K562 (cell line): ENCODE data around the gene MTMR10. TPM values are rescaled to one million over a fixed set of nuclear protein-coding genes. Genes with fewer than 3 reads are reported as not detected.

Experiments
- ATAC-seq: fragments of 200-7000 bp; cut with Tn5 transposase; 3 replicates; pipeline ENCODE4 v1.9.1; 2020; ENCODE audit warnings: moderate library complexity
- BruUV-seq: library from RNA; stranded (reverse); fragments of 400-500 nt; replicated peaks from 2 replicates; lab custom pipeline; 2021; lab: Mats Ljungman, UMichigan
- CTCF ChIA-PET: fragments of 300-600 bp; formaldehyde crosslinking; extraction: SDS; loops from one replicate; lab custom pipeline; 2021; ENCODE audit warnings: low intra/inter-chr PET ratio; lab: Yijun Ruan, JAX
- POLR2A ChIA-PET: fragments of 300-600, 350-650 bp; sonication (Branson Sonifier 250); formaldehyde crosslinking; extraction: SDS; loops from one replicate; lab custom pipeline; 2021; ENCODE audit warnings: antibody characterized with exemption, inconsistent platforms; lab: Yijun Ruan, JAX
- DNase-seq, 4 experiments: peaks; one replicate each; pipeline versions ENCODE4 v3.0.0 to v3.0.0-alpha.2; 2011 to 2018; ENCODE audit warnings: low spot score in 3 of 4, mixed read lengths in 3 of 4; ENCODE audit errors: extremely low read depth in 1 of 4
- FAIRE-seq: peaks from 2 replicates; lab custom pipeline; 2011; peaks lifted over from hg19 to GRCh38; lab: Jason Lieb, UNC
- H2AFZ ChIP-seq: 2 replicates; pipeline ENCODE4 v1.6.0; 2011; ENCODE audit warnings: low read depth, low read length, control low read depth, inconsistent platforms
- H3K27ac ChIP-seq: fragments of 200-600 bp; 3 replicates; pipeline ENCODE4 v1.8.0; 2011; ENCODE audit warnings: low read depth, mild to moderate bottlenecking, control low read depth, inconsistent platforms, low read length, moderate library complexity, mixed read lengths; ENCODE audit errors: extremely low read depth
- H3K27me3 ChIP-seq, 2 experiments: fragments of 300-600 bp in 1 of 2; 2 replicates in 1 of 2; 3 replicates in 1 of 2; pipeline versions ENCODE4 v1.6.0 to v1.8.0; 2011; ENCODE audit warnings: inconsistent platforms in 2 of 2, low read length in 2 of 2, mild to moderate bottlenecking in 1 of 2, mixed read lengths in 1 of 2, moderate library complexity in 1 of 2; ENCODE audit not compliant: control insufficient read depth in 2 of 2, insufficient read depth in 2 of 2
- H3K36me3 ChIP-seq: fragments of 300-600 bp; 3 replicates; pipeline ENCODE4 v1.8.0; 2011; ENCODE audit warnings: mild to moderate bottlenecking, low read length, inconsistent platforms; ENCODE audit not compliant: control insufficient read depth, insufficient read depth
- H3K4me1 ChIP-seq, 2 experiments: fragments of 200-600 bp in 1 of 2; replicated peaks in 1 of 2; 2 replicates in 1 of 2; 3 replicates in 1 of 2; pipeline versions ENCODE4 v1.5.1 to v1.8.0; 2011; ENCODE audit warnings: inconsistent platforms in 2 of 2, low read length in 2 of 2, mild to moderate bottlenecking in 1 of 2, mixed read lengths in 1 of 2, moderate library complexity in 1 of 2; ENCODE audit not compliant: control insufficient read depth in 2 of 2, insufficient read depth in 2 of 2
- H3K4me2 ChIP-seq: 2 replicates; pipeline ENCODE4 v1.6.1; 2011; ENCODE audit warnings: low read length, control low read depth, inconsistent platforms, mixed read lengths; ENCODE audit not compliant: insufficient read depth
- H3K4me3 ChIP-seq: fragments of 200-600 bp; sonication (generic), shearing (Covaris generic); 2 replicates; pipeline ENCODE4 v1.5.1; 2016; ENCODE audit warnings: control low read depth, inconsistent platforms
- H3K79me2 ChIP-seq: fragments of 200-600 bp; 3 replicates; pipeline ENCODE4 v1.8.0; 2011; ENCODE audit warnings: low read length, inconsistent platforms; ENCODE audit not compliant: control insufficient read depth, insufficient read depth
- H3K9ac ChIP-seq, 2 experiments: 2 replicates each; pipeline versions ENCODE4 v1.6.0 to v1.6.1; 2011; ENCODE audit warnings: low read depth in 2 of 2, low read length in 2 of 2, control low read depth in 1 of 2, inconsistent platforms in 1 of 2, mild to moderate bottlenecking in 1 of 2, mixed read lengths in 1 of 2; ENCODE audit not compliant: insufficient read depth in 1 of 2
- H3K9me1 ChIP-seq: one replicate; pipeline ENCODE4 v1.6.0; 2011; ENCODE audit warnings: inconsistent platforms, mild to moderate bottlenecking, low read length, moderate library complexity; ENCODE audit not compliant: control insufficient read depth, insufficient read depth
- H3K9me3 ChIP-seq: replicated peaks from 2 replicates; pipeline ENCODE4 v1.5.1; 2011; ENCODE audit warnings: low read depth, low read length, inconsistent platforms; ENCODE audit not compliant: control insufficient read depth, insufficient read depth
- H4K20me1 ChIP-seq: replicated peaks from 2 replicates; pipeline ENCODE4 v1.6.1; 2011; ENCODE audit warnings: low read length, inconsistent platforms, mixed read lengths; ENCODE audit not compliant: control insufficient read depth, insufficient read depth
- ARID2 ChIP-seq: fragments of 450-650 bp; IDR thresholded peaks from 2 replicates; pipeline ENCODE4 v1.6.1; 2017; ENCODE audit warnings: antibody characterized with exemption, mild to moderate bottlenecking
- DDX20 ChIP-seq: fragments of 450-650 bp; IDR thresholded peaks from 2 replicates; pipeline ENCODE4 v1.6.1; 2016; ENCODE audit warnings: missing genetic modification characterization, low read depth, mild to moderate bottlenecking, missing compliant biosample characterization, moderate library complexity
- EP300 ChIP-seq: IDR thresholded peaks from 2 replicates; pipeline ENCODE4 v1.6.1; 2012; ENCODE audit warnings: low read length, improper control_type of control experiment
- TCF15 ChIP-seq: fragments of 250-450 bp; sonication (Bioruptor Pico); IDR thresholded peaks from 2 replicates; pipeline ENCODE4 v1.8.0; 2022; ENCODE audit warnings: moderate library complexity, mild to moderate bottlenecking, inconsistent platforms
- ZNF79 ChIP-seq: fragments of 250-450 bp; sonication (Bioruptor Pico); IDR thresholded peaks from 2 replicates; pipeline ENCODE4 v1.4.0; 2020; ENCODE audit warnings: low read depth, mild to moderate bottlenecking, moderate library complexity
- WGBS: fragments of 100-300 bp; shearing (Covaris generic); methylation state at CpG from one replicate; pipeline ENCODE4 v1.1.6; 2016; ENCODE audit warnings: low coverage, mixed read lengths; ENCODE audit not compliant: insufficient coverage; ENCODE audit errors: missing lambda C conversion rate; 5-methylcytosine and 5-hydroxymethylcytosine counted together
- in situ Hi-C: fragments of 300-500 bp; cut with MboI; formaldehyde crosslinking; loops from 4 replicates; pipeline ENCODE4 v1.15.0; 2018; ENCODE audit warnings: inconsistent platforms, mixed read lengths
- intact Hi-C: fragments of 100-400 bp; cut with micrococcal nuclease; formaldehyde crosslinking; loops from 2 replicates; pipeline ENCODE4 v1.14.2; 2022
- polyA plus RNA-seq, 8 experiments: library from polyadenylated mRNA; depleted of rRNA in 4 of 8; stranded (reverse) in 5 of 8; unstranded in 3 of 8; fragments of >200 nt; fragmentation: Nextera tagmentation in 2 of 8; fragmentation: Illumina TruSeq in 1 of 8; extraction: Ambion mirVana in 2 of 8; extraction: Trizol in 1 of 8; gene quantifications; 2 replicates each; pipeline versions ENCODE4 v1.2.1 to v1.2.3, GENCODE V29; 2011 to 2014; ENCODE audit warnings: inconsistent platforms in 1 of 8, missing spikeins in 1 of 8
- total RNA-seq, 7 experiments: library from RNA; depleted of rRNA in 6 of 7; stranded (reverse); fragments of >200 nt in 6 of 7; fragmentation: Illumina TruSeq in 2 of 7; extraction: Trizol in 2 of 7; gene quantifications; 2 replicates each; pipeline versions ENCODE4 v1.2.1 to v1.2.3, GENCODE V29; 2011 to 2021; ENCODE audit warnings: low replicate concordance in 1 of 7
- TF ChIP-seq, protein P1 (sequence below): fragments of 200-400 bp; formaldehyde crosslinking; IDR thresholded peaks from 2 replicates; pipeline ENCODE4 v1.6.1; 2017; ENCODE audit warnings: mild to moderate bottlenecking, low read depth, low read length, moderate library complexity
- TF ChIP-seq, protein P2 (sequence below), 3 experiments: IDR thresholded peaks in 2 of 3; conservative IDR thresholded peaks in 1 of 3; 2 replicates each; pipeline ENCODE4 v1.5.1; 2011 to 2012; ENCODE audit warnings: low read length in 3 of 3, mild to moderate bottlenecking in 3 of 3, control low read depth in 2 of 3, improper control_type of control experiment in 1 of 3, inconsistent platforms in 1 of 3, low read depth in 1 of 3, mixed read lengths in 1 of 3, moderate library complexity in 1 of 3; ENCODE audit not compliant: insufficient read depth in 2 of 3

MTMR10 gene
- total and polyA plus RNA-seq, 9 of the 15 experiments (the other 6 are each of a cell fraction or from before 2014, with no cell fraction given) = 1.6 to 6.8 (median 4.8) TPM

DNA sequence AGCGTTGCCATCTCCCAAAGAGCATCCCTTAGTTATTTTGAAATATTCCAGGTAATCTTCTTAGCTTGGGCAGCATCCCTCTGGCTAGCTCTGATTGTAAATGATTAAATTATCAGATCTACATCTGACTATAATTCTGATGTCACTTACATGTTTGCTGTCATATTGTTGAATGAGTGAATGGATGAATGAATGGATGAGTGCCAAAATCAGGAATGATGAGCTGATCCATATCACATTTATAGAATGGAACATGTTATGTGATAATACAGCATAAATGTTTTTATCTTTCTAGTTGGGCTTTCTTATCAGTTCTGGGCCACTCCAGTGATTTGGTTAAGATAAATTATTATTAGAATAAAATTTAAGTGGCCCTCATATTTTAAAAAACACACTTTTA lies 73.8 kb downstream of the MTMR10 start (continued):
- no peak for TF ChIP-seq DDX20
- TF ChIP-seq EP300 = no peak
- TF ChIP-seq ARID2 = no peak

DNA sequence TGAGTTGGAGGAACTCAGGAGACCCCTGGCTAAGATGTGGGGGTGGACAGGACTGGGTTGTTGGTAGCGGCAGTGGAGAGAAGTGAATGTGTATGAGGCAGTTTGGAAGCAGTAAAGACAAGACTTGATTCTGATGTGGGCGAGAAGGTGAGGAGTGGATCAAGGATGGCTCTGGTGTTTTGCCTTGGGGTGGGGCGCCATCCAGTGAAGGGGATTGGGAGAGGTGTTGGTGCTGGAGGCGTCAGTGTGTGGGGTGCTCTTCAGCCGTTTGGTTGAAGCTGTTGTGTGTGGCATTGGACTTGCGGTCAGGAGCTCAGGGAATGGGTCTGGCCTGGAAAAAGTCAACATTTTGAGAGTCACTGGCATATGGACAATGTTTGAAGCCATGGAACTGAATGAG lies 74.4 kb downstream of the MTMR10 start:
- CTCF ChIA-PET = no interaction called here
- Histone ChIP-seq H4K20me1 (no peaks in the 10 kb centered on the region), H3K9me1 (no peaks in the 10 kb centered on the region), H3K4me1 (no peaks in the 10 kb centered on the region), H3K4me3 (no peak overlapping the region), H3K9me3 (no peaks in the 10 kb centered on the region), H3K79me2 (no peaks in the 10 kb centered on the region), H3K27me3 (no peaks in the 10 kb centered on the region), H3K9ac (no peak overlapping the region), H3K36me3 (peaks cover 63% of the 10 kb centered on the region), H3K27ac (no peak overlapping the region), H3K4me2 (no peak overlapping the region), H2AFZ (no peak overlapping the region)
- DNase-seq = peak in 1 of 4 experiments; percentile 5
- FAIRE-seq = no peak
- POLR2A ChIA-PET = interaction anchor here (0.6 to 1.0 kb wide), 2 partner anchors 20 to 1900 kb away, joined by 3 to 4 read pairs; no protein-coding TSS in a partner anchor
- BruUV-seq = no TSS peak
- ATAC-seq = peak; percentile 35; the same call in 1 of the 3 replicates
- 62% methylated on average over 6 of the region's 6 CpGs for WGBS
- TF ChIP-seq ZNF79 (CRISPR knock-in tag) (no peak), TCF15 (CRISPR knock-in tag) (no peak)
- TF ChIP-seq, protein P1, sequence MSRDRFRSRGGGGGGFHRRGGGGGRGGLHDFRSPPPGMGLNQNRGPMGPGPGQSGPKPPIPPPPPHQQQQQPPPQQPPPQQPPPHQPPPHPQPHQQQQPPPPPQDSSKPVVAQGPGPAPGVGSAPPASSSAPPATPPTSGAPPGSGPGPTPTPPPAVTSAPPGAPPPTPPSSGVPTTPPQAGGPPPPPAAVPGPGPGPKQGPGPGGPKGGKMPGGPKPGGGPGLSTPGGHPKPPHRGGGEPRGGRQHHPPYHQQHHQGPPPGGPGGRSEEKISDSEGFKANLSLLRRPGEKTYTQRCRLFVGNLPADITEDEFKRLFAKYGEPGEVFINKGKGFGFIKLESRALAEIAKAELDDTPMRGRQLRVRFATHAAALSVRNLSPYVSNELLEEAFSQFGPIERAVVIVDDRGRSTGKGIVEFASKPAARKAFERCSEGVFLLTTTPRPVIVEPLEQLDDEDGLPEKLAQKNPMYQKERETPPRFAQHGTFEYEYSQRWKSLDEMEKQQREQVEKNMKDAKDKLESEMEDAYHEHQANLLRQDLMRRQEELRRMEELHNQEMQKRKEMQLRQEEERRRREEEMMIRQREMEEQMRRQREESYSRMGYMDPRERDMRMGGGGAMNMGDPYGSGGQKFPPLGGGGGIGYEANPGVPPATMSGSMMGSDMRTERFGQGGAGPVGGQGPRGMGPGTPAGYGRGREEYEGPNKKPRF = no peak
- TF ChIP-seq, protein P2, sequence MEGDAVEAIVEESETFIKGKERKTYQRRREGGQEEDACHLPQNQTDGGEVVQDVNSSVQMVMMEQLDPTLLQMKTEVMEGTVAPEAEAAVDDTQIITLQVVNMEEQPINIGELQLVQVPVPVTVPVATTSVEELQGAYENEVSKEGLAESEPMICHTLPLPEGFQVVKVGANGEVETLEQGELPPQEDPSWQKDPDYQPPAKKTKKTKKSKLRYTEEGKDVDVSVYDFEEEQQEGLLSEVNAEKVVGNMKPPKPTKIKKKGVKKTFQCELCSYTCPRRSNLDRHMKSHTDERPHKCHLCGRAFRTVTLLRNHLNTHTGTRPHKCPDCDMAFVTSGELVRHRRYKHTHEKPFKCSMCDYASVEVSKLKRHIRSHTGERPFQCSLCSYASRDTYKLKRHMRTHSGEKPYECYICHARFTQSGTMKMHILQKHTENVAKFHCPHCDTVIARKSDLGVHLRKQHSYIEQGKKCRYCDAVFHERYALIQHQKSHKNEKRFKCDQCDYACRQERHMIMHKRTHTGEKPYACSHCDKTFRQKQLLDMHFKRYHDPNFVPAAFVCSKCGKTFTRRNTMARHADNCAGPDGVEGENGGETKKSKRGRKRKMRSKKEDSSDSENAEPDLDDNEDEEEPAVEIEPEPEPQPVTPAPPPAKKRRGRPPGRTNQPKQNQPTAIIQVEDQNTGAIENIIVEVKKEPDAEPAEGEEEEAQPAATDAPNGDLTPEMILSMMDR (IDR thresholded peaks at IDR 0.05 in 2 of 3, conservative IDR thresholded peaks at IDR 0.05 in 1 of 3; ENCODE audit: insufficient read depth in 2 of 3, low read depth in 1 of 3, low read length in 3 of 3) = 0 out of 6 replicates have a peak, but pooled peaks of 1 of the 3 experiments have one; percentile 14
- in situ Hi-C loops (no loop called here), intact Hi-C loops (no loop called here)
